RCC 7860 (cell line): ENCODE measurements around the gene ST3GAL3.
"Not testable (repeated sequence)": the region's sequence is repeated elsewhere in the genome, so short reads cannot be mapped to it uniquely, and the experiment has no call there.

ENCODE experiments used
- DNase-seq: peaks from one replicate; pipeline ENCODE4 v3.0.0-alpha.2; 2015; ENCODE audit warnings: low spot score
- FAIRE-seq: peaks from 2 replicates; lab custom pipeline; 2012; peaks lifted over from hg19 to GRCh38; lab: Jason Lieb, UNC

ST3GAL3 gene

GRCh38 chr1:43753422-43753821, 46.1 kb downstream of the ST3GAL3 start:
- DNase-seq (no peak), FAIRE-seq (no peak)

GRCh38 chr1:43754892-43755291, 47.6 kb downstream of the ST3GAL3 start:
- FAIRE-seq: no peak

GRCh38 chr1:43757343-43758053, 50.2 kb downstream of the ST3GAL3 start:
- FAIRE-seq (no peak), DNase-seq (no peak)

More at GRCh38 chr1:43754892-43755291, 47.6 kb downstream of the ST3GAL3 start:
- DNase-seq: no peak

GRCh38 chr1:43760745-43761317, 53.5 kb downstream of the ST3GAL3 start:
- peak; percentile 74 for FAIRE-seq

GRCh38 chr1:43763497-43763973, 56.2 kb downstream of the ST3GAL3 start:
- FAIRE-seq: peak; percentile 85

More at GRCh38 chr1:43760745-43761317, 53.5 kb downstream of the ST3GAL3 start:
- no peak for DNase-seq

GRCh38 chr1:43764581-43764980, 57.2 kb downstream of the ST3GAL3 start:
- FAIRE-seq (no peak), DNase-seq (no peak)

More at GRCh38 chr1:43763497-43763973, 56.2 kb downstream of the ST3GAL3 start:
- peak; percentile 80 for DNase-seq

GRCh38 chr1:43766086-43766784, 58.9 kb downstream of the ST3GAL3 start:
- FAIRE-seq (no peak), DNase-seq (no peak)

- DNase-seq (no peak), FAIRE-seq (no peak)
These were observed 59.6 kb downstream of the ST3GAL3 start for GRCh38 chr1:43766818-43767525.

- DNase-seq: no peak
- no peak for FAIRE-seq
These were observed 60.8 kb downstream of the ST3GAL3 start for GRCh38 chr1:43768168-43768567.

GRCh38 chr1:43769350-43769908, 62.1 kb downstream of the ST3GAL3 start:
- no peak for FAIRE-seq
- DNase-seq: no peak

GRCh38 chr1:43770111-43770510, 62.8 kb downstream of the ST3GAL3 start:
- FAIRE-seq: no peak

GRCh38 chr1:43772978-43773377, 65.6 kb downstream of the ST3GAL3 start:
- no peak for FAIRE-seq
- no peak for DNase-seq

More at GRCh38 chr1:43770111-43770510, 62.8 kb downstream of the ST3GAL3 start:
- no peak for DNase-seq

GRCh38 chr1:43773821-43774220, 66.5 kb downstream of the ST3GAL3 start:
- FAIRE-seq (no peak), DNase-seq (no peak)

- no peak for DNase-seq
- FAIRE-seq: peak; percentile 11
These were observed 67.0 kb downstream of the ST3GAL3 start for GRCh38 chr1:43774359-43774758.

- no peak for DNase-seq
- peak; percentile 24 for FAIRE-seq
These were observed 68.9 kb downstream of the ST3GAL3 start for GRCh38 chr1:43776043-43776761.

GRCh38 chr1:43777916-43778315, 70.6 kb downstream of the ST3GAL3 start:
- DNase-seq, FAIRE-seq: not testable (repeated sequence)

GRCh38 chr1:43779266-43779665, 71.9 kb downstream of the ST3GAL3 start:
- DNase-seq: no peak
- no peak for FAIRE-seq

GRCh38 chr1:43779805-43780403, 72.6 kb downstream of the ST3GAL3 start:
- DNase-seq (no peak), FAIRE-seq (no peak)

- FAIRE-seq (no peak), DNase-seq (no peak)
These were observed 74.2 kb downstream of the ST3GAL3 start for GRCh38 chr1:43781574-43781973.
